Suppressor macrophage (primary cell): ENCODE measurements around the gene CACNA1S.
A peak's percentile ranks its signal among the peaks of the same experiment; 100 is the strongest.

ENCODE experiments used
- DNase-seq, 4 experiments: peaks; one replicate each; pipeline ENCODE4 v3.0.0-alpha.2; 2020 to 2022

Gene CACNA1S

DNA sequence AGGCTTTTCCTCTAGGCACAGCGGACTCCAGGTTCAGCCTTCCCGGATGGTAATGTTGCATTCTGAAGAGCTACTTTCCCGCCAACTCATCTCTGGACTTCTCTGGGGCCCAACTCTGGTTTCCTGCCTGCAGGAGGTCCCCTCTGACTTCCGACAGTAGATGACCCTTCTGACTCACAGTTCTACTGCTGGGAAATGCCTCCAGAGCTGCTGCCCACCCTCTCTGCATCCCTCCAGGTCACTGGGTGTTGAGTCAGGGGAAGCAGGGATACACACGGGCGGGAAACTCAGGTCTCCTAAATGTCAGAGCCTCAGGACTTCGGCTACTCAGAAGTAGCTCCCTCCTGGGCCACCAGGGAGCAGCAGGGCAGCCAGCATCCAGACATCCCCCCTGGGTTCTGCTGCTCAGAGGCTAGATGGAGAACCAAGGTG, 86.6 kb downstream of the CACNA1S start:
- peak; percentile 32 to 54 (median 43) for DNase-seq

DNA sequence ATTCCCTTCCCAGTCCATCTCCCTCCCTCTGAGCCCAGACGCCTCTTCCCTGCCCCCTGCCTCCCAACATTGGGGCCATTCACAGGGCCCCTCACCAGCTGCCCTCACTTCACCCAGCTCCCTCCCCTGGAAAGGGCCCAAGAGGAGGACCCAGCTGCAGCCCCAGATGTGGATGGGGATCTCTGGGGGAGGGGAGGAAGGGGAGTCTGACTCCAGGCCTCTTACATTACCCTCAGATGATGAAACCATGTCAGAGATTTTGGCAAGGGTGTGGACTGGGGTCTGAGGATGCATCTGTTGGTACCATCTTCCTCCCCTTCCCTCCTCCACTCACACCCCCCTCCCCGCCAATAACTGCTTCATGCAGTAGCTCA, 87.6 kb downstream of the CACNA1S start:
- DNase-seq: no peak

DNA sequence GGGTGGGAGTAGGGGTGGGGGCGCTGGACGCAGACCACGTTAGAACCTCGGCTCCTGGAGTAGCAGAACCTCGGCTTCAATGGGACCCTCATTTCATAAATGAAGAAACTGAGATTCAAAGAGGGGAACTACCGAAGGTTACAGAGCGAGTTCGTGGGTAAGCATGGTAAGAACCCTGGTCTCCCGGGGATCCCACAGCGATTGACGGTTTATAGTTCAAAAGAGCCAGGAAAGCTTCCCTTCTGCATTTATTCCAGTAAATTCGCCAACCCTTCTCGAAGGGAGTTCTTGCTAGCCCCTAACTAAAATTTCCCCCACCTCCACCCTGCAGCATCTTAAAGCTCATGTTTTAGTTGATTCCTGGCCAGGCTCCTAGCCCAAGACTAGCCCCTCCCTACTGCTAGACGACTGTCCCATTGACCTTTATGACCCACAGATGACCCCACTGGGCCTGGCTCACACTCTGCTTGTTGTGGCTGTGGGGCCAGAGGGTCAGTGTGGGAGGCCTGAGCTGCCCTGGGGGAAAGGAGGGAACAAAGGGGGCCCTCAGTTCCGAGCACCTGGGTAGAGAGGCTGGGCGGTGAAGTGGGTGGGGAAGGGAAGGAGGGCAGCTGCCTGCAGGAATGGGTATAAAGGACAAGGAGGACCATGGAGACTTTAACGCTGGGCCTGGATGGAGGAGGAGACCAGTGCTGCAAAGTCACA, 88.2 kb downstream of the CACNA1S start:
- DNase-seq: no peak

DNA sequence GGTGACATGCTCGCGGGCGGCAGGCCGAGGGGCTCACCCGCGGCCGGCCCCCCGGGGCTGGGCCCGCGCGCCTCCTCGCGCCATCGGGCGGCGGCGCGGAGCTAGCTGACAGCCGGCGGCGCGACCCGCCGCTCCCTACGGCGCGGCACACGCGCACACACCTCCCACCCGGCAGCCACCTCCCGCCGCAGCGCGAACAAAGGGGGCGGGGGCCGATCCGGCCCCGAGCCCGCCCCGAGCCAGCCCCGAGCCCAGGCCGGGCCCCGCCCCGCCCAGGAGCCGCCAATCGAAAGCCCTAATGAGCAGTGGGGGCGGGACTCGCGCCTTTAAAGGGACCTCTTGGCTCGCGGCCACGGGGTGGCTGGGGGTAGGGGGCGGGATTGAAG, 88.7 kb downstream of the CACNA1S start, which contains the start of gene KIF21B:
KIF21B (minus strand) TSS at position 198 of the 386 bp plus-strand sequence. CDS start 331 bp downstream, outside the sequence.
- peak; percentile 72 to 91 (median 82) for DNase-seq

DNA sequence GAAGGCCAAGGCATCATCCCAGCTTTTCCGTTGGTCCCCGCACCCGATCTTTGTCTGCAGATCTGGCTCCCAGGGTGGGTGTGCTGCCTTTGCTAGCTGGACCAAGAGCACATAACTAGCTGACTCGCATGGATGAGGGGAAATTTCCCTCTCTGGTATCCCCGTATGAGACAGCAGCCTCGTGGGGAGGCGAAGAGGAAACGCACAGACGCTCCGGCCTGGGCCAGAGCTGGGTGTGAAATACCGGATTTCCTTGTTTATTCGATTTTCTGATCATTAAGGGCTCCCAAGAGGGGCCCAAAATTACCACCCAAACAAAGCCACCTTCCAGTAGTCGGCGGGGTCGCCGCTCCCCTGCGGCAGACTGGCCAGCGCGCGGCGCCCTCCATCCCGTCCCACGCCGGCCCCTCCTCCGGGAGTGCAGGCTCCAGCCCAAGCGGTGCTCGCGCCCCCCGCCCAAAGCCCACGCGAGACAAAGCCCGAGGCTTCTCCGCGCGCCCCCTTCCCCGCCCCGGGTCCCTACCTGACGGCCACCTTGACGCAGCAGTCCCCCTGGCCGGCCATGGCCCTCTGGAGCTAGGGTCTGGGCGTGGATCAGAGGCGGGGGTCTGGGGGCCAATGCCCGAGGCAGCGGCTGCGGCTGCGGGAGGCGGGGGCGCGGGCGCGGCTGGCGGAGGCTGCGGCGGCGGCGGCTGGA, 89.3 kb downstream of the CACNA1S start:
- peak; percentile 53 to 78 (median 72) for DNase-seq

DNA sequence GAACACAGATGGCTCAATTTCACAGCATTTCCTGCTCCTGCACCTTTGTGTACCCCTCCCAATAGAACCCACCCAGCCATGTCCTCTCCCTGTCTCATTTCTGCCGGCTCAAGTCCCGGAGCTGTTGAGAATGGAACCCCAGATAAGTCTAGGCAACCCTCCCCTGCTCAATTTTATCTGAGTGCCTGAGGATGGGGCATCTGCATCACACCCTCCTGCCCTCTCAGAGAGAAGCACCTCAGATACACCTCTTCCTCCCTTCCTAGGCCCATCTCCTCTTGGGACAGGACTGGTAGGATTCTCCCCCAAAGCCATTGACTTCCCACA, 89.8 kb downstream of the CACNA1S start:
- no peak for DNase-seq

DNA sequence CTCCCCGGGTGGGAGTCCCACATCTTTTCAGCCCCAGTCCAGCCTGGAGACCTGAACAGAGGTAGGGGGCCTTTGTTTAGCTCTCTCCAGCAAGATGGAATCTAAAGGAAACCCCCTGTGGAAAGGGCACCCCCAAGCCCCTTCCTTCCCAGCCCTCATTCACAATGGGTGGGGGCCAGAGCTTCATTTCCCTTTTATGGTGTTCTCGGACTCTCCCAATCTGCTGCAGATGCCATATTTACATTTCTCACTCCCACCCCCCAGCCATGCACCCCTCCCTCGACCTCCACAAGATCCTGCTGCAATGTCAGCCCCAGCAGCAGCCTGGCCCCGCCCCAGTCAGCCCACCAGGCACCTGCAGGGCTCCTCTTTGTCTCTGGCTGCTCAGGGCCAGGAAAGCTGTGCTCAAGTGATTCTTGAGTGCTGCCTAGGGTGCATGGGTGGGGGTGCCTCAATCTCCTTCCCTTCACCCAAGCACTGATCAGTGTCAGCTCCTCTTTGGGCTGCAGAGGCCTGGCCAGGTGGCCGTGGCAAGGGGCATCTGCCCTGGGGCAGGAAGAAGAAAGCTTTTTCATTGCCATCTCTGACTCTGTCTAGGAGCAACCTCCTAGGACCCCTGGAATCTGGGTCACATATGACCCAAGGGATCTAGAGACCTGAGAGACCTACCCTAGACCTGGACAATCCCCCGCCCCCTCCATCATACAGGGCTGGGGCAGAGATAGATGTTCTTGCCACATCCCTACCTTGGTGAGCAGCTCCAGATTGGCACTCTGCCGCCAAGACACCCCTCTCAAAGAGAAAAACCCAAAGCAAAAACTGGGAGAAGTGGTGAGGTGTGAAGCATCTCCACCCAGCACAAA, 90.4 kb downstream of the CACNA1S start:
- no peak for DNase-seq

DNA sequence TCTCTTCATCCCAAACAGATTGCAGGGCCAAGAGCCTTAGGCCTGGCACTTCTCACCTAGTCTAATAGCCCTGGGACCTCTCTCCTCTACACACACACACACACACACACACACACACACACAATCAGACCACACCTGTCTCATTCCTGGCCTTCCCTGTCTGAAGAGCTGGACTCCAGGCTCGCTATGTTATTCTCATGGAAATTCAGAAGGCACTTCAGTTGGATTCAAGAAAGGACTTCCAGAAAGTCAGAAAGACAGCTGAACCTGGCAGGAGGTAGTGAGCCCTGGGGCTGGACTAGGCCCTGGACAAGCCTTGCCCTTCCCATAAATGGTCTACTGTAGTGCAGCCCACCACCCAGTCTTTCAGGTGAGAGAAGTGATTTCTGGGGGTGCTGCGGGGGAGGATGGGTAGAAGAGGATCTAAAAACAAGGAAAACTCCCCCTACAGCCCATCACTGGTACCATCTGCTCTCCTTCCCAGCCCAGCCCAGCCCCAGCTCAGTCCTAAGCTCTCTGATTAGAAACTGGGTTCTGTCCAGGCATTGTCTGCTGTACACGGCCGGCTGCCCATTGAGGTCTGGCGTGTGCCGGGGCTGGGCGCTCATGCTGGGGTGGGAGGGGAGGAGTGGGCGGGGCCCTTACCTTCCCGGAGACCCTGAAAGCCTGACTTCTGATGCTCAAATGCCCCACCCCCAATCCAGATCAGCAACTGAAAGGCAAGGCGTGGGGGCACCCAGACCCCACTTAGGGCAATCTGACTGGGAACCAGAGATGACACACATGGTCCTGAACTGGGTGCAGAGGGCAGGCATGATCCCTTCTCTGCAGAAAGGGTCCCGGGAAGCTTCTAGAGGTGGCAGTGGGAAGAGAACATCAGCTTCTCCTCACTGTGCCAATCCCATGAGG, 91.3 kb downstream of the CACNA1S start:
- DNase-seq: peak in 3 of 4 experiments; percentile 15 to 39 (median 33)

DNA sequence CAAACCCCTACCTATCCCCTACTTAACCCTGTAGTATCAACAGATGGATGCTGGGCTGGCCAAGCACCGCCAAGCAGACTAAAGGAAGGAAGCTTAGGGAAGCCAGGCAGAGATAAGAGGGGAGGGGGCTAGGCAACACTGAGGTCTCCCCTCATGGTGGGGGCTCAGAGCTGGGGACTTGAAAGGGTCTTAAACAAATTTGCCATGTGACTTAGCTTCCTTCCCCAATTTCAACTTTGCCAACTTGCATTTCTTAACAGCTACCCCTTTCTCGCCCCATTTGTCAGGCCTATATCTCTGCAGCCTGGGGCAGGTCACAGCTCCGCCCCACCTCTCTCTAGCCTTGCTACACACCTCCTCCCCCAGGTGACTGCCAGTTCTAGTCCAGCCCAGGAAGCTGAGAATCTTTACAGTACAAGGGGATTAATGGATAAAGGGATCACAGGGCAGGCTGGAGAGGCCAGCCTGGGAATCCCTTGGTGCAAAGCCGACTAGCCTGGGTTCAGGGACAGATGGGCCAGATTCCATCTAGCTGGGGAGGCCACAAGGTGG, 92.1 kb downstream of the CACNA1S start:
- peak in 2 of 4 experiments; percentile 11 to 43 for DNase-seq

DNA sequence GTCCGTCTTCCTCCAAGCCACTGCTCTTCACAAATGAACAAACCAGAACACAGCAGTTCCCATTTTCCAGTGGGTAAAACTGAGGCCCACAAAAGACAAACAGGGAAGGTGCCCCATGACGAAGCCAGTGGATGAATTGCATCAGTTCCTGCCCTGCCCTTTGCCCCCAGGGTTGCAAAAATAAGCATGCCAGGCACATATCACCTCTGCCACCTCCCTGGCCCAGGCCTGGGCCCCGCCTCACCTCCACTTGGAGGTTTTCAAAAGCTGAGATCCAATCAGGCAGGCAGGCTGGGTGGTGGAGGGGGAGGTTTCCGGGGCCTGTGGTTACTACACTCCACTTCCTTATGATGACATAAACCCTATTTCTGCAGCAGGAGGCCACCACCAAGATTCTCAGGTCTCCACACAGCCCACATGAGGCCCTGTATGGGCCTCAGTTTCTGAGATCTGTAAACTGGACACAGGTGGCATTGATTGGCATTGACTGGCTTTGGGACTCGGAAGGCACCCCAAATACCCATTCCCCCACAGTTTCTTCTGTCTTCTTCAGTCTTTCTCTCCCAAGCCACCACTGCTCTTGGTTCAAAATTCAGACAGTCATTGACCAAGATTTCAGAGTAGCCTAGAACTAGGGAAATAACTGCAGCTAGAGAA, 92.8 kb downstream of the CACNA1S start:
- DNase-seq: peak; percentile 75 to 86 (median 84)

DNA sequence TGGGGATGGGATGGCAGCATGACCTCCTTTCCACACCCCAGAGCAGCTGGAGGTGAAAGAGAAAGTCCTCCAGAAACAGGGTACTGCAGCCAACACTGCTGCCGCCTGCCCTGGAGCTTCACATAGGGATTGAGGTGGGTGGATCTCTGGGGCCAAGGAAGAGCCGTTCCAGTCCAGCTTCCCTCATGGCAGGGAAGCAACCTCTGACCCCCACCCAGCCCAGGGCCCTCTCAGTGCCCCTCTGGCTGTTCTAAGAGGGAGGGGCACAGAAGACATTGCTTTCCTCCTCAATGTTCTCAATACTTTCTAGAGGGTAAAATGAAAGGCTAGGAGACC, 94.4 kb downstream of the CACNA1S start:
- no peak for DNase-seq

DNA sequence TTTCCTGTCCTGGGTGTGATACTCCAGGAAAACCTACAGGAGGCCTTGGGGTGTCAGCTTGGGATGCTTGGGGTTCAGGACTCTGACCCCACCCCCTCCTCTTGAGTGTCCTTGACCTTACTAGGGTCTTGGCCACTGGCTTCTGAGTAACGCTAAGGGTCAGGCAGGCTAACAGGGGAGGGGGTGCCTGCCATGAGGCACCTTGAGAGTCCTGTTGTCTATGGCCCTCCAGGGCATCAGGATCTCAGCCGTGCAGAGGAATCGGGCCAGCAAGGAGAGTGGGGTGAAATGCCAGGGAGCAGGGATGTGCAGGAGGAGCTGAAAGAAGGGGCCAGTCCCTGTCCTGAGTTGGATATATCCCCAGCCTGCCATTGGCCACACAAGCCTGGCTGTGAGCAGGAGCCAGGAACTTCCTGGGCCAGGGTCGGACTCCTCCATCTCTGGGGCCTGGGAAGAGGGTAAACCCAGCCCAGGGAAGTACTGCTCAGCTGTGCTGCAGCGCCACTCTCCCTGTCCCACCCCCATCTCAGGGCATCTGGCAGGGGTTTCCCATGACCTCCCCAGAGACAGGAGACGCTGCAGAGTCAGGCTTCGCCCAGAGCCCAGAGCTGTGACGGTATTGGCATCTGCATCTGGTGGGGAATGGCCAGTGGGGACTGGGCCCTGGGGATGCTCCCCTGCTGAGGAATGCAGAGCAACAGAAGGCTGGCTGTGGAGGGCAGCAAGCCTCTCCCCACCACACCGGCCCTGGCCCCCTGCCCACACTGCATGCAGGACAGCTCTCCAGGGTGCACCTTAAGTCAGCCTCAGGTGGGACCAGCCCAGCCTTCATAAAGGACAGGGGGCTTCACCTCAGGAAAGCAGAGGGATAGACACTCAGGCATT, 95.0 kb downstream of the CACNA1S start:
- DNase-seq: no peak

DNA sequence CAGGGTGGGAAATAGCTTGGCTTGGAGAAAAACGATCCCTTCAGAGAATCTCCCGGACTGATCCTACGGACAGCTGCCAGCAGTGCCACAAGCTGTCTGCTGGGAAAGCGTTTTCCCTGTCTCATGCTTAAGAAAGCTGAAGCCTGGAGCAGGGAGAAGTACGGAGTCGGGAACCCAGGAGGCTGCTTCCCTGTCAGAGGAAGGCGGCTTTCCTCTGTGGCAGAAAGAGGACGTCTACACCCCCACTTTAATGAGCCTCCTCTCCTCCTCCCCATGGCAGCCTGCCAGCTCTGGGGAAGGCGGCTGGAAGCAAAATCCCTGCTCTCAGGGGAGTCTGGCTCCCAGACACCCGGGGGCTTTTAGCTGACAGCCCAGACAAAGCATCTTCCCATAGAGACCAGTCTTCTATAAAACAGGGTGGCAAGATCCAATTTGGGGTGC, 96.0 kb downstream of the CACNA1S start:
- peak; percentile 50 to 75 (median 65) for DNase-seq

DNA sequence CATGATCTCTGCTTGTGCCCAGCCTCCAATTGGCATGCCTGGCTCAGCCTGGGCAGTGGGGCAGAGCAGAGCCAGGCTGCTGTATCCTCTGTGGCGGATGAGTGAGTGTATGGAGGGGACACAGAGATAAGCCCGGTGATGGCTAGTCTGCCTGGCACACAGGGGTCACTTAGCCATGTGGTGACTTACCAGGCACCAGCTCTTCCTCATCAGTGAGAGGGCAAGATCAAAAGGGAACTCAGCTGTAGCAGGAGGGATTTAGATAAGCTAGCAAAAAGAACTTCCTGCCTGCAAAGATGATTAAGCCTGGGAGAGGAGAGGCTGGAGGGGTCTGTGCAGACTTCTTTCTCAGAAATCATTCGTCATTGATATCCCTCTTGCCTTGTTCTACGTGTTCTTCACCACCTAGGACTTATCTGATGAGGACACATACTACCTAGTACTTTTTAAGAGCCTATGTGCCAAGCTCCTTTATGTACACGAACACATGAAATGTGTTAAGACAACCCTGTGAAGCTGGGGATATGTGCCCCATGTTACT, 96.6 kb downstream of the CACNA1S start:
- peak; percentile 49 to 76 (median 69) for DNase-seq

DNA sequence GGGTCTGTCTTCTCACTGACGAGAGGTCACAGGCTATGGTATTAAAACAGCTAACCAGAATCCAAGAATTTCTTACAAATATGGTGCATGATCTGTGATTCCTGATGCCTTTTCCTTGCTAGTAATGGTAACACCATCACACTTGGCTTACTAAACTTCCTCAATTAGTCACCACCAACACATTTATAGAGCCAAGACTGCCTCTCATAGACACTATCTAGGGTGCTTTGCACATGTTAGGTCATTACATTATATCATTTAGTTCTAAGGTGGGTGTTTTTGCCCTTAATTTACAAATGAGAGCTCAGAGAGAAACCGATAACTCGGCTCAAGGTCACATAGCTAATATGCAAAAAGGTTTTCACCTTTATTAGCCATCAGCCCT, 97.4 kb downstream of the CACNA1S start:
- DNase-seq: peak; percentile 15 to 76 (median 50)

DNA sequence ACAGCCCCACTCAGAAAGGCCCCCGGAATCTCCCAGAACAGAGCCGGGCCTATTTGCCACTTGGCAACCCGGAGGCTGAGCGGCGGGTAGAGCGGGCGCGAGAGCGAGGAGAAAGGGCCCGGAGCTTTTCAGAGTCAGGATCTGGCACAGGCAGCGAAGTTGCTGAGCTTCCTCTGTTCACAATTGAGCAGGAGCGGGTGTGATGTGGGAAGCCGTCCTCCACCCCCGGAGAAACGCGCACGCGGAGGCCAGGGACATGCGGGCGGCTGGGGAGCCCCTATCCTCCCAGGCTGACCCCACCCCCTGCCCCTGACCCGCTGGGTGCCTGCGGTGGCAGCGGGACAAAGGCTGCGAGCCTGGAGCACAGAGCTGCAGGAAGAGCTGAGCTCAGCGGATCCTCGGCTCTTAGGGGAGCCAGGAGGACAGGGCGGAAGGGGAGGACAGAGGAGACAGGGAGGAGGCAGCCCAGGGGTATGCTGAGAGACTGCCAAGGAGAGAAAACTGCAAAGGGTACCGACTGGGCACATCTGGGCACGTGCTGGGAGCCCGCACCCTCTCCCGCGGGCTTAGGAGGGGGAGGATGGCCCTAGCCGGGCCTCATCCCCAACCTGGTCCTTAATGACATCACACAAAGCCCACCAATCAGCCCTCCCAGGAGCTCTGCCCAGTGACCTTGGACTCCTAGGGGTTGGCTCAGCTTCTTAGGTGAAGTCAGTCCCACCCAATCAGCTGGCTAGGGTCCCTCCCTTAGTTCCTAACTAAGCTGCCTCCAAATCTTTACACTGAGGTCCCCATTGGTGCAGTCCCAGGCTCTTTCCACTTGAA, 98.0 kb downstream of the CACNA1S start:
- DNase-seq: no peak

DNA sequence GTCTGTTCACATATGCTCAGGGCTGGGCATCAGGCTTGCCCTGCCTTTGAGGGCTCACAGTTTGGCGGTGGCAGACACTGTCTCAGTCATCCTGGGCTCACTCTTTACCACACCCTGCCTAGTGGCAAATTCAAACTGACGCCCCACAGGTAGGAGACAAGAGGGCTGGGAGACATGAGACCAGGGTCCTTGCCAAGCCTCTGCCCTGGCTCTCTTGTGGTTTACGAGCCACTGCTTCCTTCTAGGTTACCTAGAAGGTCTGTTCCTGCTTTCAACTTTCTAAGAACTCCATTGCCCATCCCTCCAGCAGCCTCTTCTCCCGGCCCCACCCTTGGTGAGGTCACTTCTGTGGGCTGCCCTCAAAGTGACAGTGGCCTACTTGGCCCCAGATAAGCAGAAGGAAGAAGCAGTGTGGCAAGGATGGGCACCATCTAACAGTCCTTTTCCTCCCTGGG, 99.2 kb downstream of the CACNA1S start:
- DNase-seq: peak; percentile 72 to 86 (median 86)

DNA sequence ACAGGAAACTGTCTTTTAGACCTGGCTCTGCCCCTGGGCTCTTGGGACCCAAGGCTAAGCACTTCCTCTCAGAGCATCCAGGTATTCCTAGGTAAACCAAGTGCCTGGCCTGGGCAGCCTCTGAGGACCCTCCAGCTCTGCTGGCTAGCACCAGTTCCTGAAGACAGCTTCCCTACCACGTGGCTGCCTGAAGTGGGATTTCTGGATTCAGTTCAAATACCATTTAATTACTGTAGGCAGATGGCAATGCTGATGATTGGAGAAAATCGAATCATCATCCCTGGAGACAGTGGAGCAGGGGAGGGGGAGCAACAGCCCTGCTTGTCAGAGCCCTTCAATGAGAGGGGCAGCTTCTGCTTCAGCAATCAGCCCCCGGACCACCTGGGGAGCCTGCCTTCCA, 100.6 kb downstream of the CACNA1S start:
- DNase-seq: no peak
